HG03045 (cell line): ENCODE data around the gene NUDT2.

Experiments used
- ATAC-seq: cut with Tn5 transposase; IDR thresholded peaks from one replicate; pipeline ENCODE4 v1.9.1; 2021; ENCODE audit warnings: mild to moderate bottlenecking, moderate library complexity; ENCODE audit not compliant: unreplicated experiment

NUDT2 gene

DNA sequence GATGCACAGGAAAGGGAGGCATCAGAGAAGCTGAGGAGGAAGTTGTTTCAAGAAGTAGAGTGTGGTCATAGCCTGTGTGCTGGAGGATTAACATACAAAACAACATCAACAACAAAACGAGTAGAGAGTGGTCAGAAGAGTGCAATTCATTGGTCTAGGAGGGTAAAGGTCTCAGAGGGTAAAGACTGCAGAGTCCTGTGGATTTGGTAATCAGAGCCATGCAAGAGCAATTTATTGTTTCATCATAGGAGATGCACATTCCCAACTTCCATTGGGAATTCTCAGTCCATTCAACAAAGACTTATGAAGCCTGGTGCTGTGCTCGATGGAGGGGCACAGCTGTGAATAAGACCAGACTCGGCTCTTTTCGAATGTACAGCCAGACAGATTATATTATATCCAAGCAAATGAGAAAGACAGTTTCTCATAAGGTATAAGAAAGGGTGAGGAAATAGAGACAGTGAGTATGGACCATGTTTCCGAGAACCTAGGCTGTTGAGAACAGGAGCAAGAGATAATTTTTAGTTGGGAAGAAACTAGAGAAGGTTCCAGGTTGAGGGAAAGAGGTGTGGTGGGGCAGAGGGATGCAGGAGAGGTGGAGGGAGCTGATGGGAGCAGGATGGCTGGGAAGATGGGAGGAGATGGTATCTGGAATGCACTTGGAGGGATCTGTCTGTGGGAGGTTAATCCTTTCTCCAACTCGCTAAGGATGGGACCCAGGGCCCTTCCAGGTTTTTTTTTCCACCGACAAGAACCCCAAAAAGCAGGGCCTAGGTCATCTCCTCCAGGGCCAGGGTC is 55.2 kb downstream of the NUDT2 start:
- no peak for ATAC-seq

DNA sequence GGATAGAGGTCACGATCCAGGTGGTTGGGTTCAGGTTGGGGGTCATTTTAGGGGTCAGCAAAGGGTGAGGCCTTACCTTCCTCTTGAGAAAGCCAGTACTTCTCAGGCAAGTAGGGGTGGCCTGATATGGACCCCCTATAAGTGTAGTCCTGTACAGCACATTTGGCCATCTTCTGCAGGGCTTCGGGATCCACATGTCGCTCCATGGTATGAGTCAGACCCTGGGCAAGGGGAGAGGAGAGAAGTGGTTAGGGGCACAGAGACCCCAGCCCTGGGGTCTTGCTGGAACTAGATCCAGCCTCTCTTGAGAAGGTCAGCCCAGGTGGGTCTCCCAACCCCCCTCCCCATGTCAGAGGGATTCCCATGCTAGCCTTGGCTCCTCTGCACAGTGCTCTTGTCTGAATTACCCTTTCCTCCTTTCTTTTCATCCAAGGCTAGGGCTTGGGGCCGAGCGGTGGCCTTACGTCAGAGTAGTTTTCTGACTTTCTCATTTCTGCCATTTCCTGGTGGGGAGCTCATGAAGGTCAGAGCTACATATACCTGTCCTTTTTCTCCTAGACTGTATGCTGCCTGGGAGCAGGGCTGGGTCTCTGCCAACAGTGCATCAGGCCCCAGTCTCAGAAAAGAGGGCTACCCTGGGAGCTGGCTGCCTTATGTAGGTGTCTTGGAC is 56.3 kb downstream of the NUDT2 start:
- no peak for ATAC-seq

DNA sequence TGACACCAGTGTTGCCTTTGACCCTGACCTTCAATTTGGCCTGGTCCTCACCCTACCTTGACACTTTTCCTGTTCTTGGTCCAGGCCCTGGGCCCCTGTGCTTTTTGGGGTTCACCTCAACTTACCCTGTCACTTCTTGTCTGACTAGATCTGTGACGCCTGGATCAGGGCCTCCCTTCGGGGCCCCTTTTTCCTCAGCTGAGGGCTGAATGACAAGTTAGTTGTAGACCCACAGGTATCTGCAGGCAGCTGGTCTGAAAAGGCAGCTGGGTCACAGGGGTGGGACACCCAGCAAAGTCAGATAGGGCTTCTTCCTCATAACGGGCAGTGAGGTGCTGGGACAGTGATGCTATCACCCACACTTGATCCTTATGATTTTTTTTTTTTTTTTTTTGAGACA is 57.3 kb downstream of the NUDT2 start:
- ATAC-seq = no peak

DNA sequence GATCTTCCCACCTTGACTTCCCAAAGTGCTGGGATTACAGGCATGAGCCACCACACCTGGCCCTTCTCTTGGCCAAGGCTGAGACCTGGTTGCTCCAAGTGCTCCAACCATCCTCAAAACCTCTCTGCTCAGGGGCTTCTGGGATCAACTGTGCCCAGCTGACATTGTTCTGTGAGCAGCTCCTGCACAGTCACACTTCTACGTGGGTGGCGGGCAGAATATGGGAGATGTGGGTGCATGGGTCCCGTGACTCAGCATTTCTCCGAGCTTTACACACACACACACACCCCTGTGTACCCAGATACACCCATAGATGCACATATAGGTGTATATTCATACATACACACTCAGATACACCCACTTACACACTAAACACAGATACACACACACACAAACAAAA is 57.9 kb downstream of the NUDT2 start:
- ATAC-seq = no peak

DNA sequence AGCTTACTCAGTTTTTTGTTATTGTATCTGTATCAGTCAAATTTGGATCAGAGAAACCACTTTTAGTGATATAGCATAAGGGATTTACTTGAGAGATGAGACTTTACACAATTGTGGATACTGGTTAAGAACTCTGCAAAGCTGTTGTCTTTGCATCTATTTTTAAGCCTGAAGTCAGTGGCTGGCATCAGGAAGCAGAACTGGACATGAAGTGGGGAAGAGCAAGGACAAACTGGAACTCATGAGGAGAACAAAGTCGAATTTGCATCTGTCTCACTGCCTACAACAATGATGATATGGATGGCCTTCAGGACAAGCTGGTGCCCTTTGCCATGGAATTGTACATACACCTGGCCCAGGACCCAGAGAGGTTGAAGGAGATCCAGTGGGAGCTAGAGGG is 63.1 kb downstream of the NUDT2 start:
- no peak for ATAC-seq
